PC-3 (cell line): ENCODE measurements around the gene CDK4. TPM values are rescaled to one million over a fixed set of nuclear protein-coding genes. Genes with fewer than 3 reads are reported as not detected.

Experiments used
- ATAC-seq: fragments of 200-7000 bp; cut with Tn5 transposase; 2 replicates; pipeline ENCODE4 v1.9.1; 2020; ENCODE audit warnings: mild to moderate bottlenecking, moderate library complexity
- BruUV-seq: library from RNA; stranded (reverse); fragments of 400-500 nt; replicated peaks from 2 replicates; lab custom pipeline; 2021; lab: Mats Ljungman, UMichigan
- CTCF ChIA-PET: fragments of 300-600 bp; sonication (Branson Sonifier 250); formaldehyde crosslinking; loops from one replicate; lab custom pipeline; 2022; ENCODE audit warnings: antibody characterized with exemption; lab: Charles Lee
- POLR2A ChIA-PET: fragments of 300-600 bp; sonication (Branson Sonifier 250); formaldehyde crosslinking; loops from one replicate; lab custom pipeline; 2022; ENCODE audit warnings: antibody characterized with exemption; ENCODE audit not compliant: unreplicated experiment; lab: Charles Lee
- DNase-seq: peaks from one replicate; pipeline ENCODE4 v3.0.0-alpha.2; 2015
- H2AFZ ChIP-seq: fragments of 300-600 bp; sonication (generic); 2 replicates; pipeline ENCODE4 v1.6.0; 2016; ENCODE audit warnings: antibody characterized with exemption, low read length
- H3F3A ChIP-seq: fragments of 300-600 bp; sonication (generic); one replicate; pipeline ENCODE4 v1.6.0; 2017; ENCODE audit warnings: antibody characterized with exemption, low read length, control low read depth, mild to moderate bottlenecking; ENCODE audit not compliant: unreplicated experiment
- H3K27ac ChIP-seq: fragments of 300-600 bp; sonication (generic); 2 replicates; pipeline ENCODE4 v1.5.1; 2016; ENCODE audit warnings: mild to moderate bottlenecking, low read length
- H3K27me3 ChIP-seq: fragments of 300-600 bp; sonication (generic); 2 replicates; pipeline ENCODE4 v1.6.1; 2016; ENCODE audit warnings: low read length, mixed read lengths
- H3K36me3 ChIP-seq: fragments of 300-600 bp; sonication (generic); 2 replicates; pipeline ENCODE4 v1.6.1; 2016; ENCODE audit warnings: low read depth, mixed run types, low read length, mixed read lengths
- H3K4me1 ChIP-seq: fragments of 300-600 bp; sonication (generic); 2 replicates; pipeline ENCODE4 v1.5.1; 2016; ENCODE audit warnings: low read length; ENCODE audit not compliant: insufficient read depth
- H3K4me2 ChIP-seq: fragments of 300-600 bp; sonication (generic); 2 replicates; pipeline ENCODE4 v1.6.0; 2016; ENCODE audit warnings: low read length
- H3K4me3 ChIP-seq: fragments of 300-600 bp; sonication (generic); 2 replicates; pipeline ENCODE4 v1.5.1; 2016; ENCODE audit warnings: mild to moderate bottlenecking, low read length, mixed read lengths
- H3K79me2 ChIP-seq: fragments of 300-600 bp; sonication (generic); 2 replicates; pipeline ENCODE4 v1.6.1; 2017; ENCODE audit warnings: low read length, mixed read lengths
- H3K9ac ChIP-seq: fragments of 300-600 bp; sonication (generic); 2 replicates; pipeline ENCODE4 v1.6.0; 2016; ENCODE audit warnings: mild to moderate bottlenecking, low read length
- H3K9me2 ChIP-seq: fragments of 300-600 bp; sonication (generic); replicated peaks from 2 replicates; pipeline ENCODE4 v1.6.1; 2016; ENCODE audit warnings: mixed run types, low read length, mixed read lengths
- H3K9me3 ChIP-seq: fragments of 300-600 bp; sonication (generic); 2 replicates; pipeline ENCODE4 v1.6.1; 2016; ENCODE audit warnings: low read length, mixed read lengths
- H4K20me1 ChIP-seq: fragments of 300-600 bp; sonication (generic); 2 replicates; pipeline ENCODE4 v1.6.1; 2016; ENCODE audit warnings: low read length, mixed read lengths
- CTCF ChIP-seq: fragments of 300-600 bp; sonication (generic); conservative IDR thresholded peaks from 2 replicates; pipeline ENCODE4 v1.5.1; 2017; ENCODE audit warnings: antibody characterized with exemption, low read depth, mild to moderate bottlenecking, low read length
- EZH2 ChIP-seq: fragments of 300-600 bp; sonication (generic); IDR thresholded peaks from one replicate; pipeline ENCODE4 v1.6.1; 2017; ENCODE audit warnings: antibody characterized with exemption, mild to moderate bottlenecking, low read length; ENCODE audit not compliant: unreplicated experiment
- EZH2phosphoT487 ChIP-seq: fragments of 300-600 bp; sonication (generic); IDR thresholded peaks from 2 replicates; pipeline ENCODE4 v1.6.1; 2018; ENCODE audit warnings: mild to moderate bottlenecking, antibody characterized with exemption, low read length, borderline replicate concordance
- intact Hi-C: fragments of 100-400 bp; cut with micrococcal nuclease; formaldehyde crosslinking; loops from 2 replicates; pipeline ENCODE4 v1.9.0; 2023
- total RNA-seq: library from RNA; depleted of rRNA; stranded (reverse); fragments of >200 nt; gene quantifications from 2 replicates; pipeline ENCODE4 v1.2.3, GENCODE V29; 2014

Gene CDK4
- total RNA-seq, 1 experiment from 2014 or later: 212 TPM

- POLR2A ChIA-PET: no interaction called here
Observed at GRCh38 chr12:57777911-57778310, 25.8 kb upstream of the CDK4 start.

GRCh38 chr12:57777367-57777766, 25.3 kb upstream of the CDK4 start:
- ChIA-PET CTCF (no interaction called here), POLR2A (no interaction called here)
- no peak overlapping the region for H3K4me2 ChIP-seq
- H3K36me3 ChIP-seq: no peaks in the 10 kb centered on the region
- ATAC-seq (no peak), DNase-seq (no peak)
- H3K9me2 ChIP-seq: no peaks in the 10 kb centered on the region
- no peaks in the 10 kb centered on the region for H4K20me1 ChIP-seq
- TF ChIP-seq EZH2 (no peak), CTCF (no peak), EZH2phosphoT487 (no peak)
- H2AFZ ChIP-seq: no peak overlapping the region
- no peaks in the 10 kb centered on the region for H3F3A ChIP-seq
- peaks cover 5% of the 10 kb centered on the region; the same call in 1 of the 2 replicates for H3K4me1 ChIP-seq
- intact Hi-C loops: no loop called here
- H3K27ac ChIP-seq: no peak overlapping the region
- H3K9ac ChIP-seq: no peak overlapping the region
- no peaks in the 10 kb centered on the region for H3K27me3 ChIP-seq
- H3K79me2 ChIP-seq: peaks cover 14% of the 10 kb centered on the region
- BruUV-seq: no TSS peak
- H3K9me3 ChIP-seq: no peaks in the 10 kb centered on the region
- H3K4me3 ChIP-seq: no peak overlapping the region

More at GRCh38 chr12:57777911-57778310, 25.8 kb upstream of the CDK4 start:
- no peak for DNase-seq
- H3K9me2 ChIP-seq: no peaks in the 10 kb centered on the region
- H3K36me3 ChIP-seq: no peaks in the 10 kb centered on the region
- no TSS peak for BruUV-seq
- H3F3A ChIP-seq: no peaks in the 10 kb centered on the region
- intact Hi-C loops: no loop called here
- no peak overlapping the region for H3K4me2 ChIP-seq
- CTCF ChIA-PET: no interaction called here
- H3K4me3 ChIP-seq: no peak overlapping the region
- no peaks in the 10 kb centered on the region for H3K9me3 ChIP-seq
- H3K79me2 ChIP-seq: peaks cover 13% of the 10 kb centered on the region
- H3K9ac ChIP-seq: no peak overlapping the region
- H3K27me3 ChIP-seq: no peaks in the 10 kb centered on the region
- TF ChIP-seq EZH2phosphoT487: no peak
- TF ChIP-seq EZH2: no peak
- no peak for TF ChIP-seq CTCF
- H2AFZ ChIP-seq: no peak overlapping the region
- H3K27ac ChIP-seq: no peak overlapping the region
- peaks cover 5% of the 10 kb centered on the region; the same call in 1 of the 2 replicates for H3K4me1 ChIP-seq
- H4K20me1 ChIP-seq: no peaks in the 10 kb centered on the region
- no peak for ATAC-seq

GRCh38 chr12:57776247-57776587, 24.1 kb upstream of the CDK4 start:
- Histone ChIP-seq H3K9me3 (no peaks in the 10 kb centered on the region), H4K20me1 (no peaks in the 10 kb centered on the region), H3K36me3 (no peaks in the 10 kb centered on the region), H3K9me2 (no peaks in the 10 kb centered on the region), H3K4me2 (no peak overlapping the region), H3K9ac (no peak overlapping the region), H3K27ac (no peak overlapping the region), H2AFZ (no peak overlapping the region), H3K4me1 (peaks cover 5% of the 10 kb centered on the region; the same call in 1 of the 2 replicates), H3K79me2 (peaks cover 18% of the 10 kb centered on the region), H3F3A (no peaks in the 10 kb centered on the region), H3K27me3 (no peaks in the 10 kb centered on the region), H3K4me3 (no peak overlapping the region)
- DNase-seq: no peak
- no peak for ATAC-seq
- BruUV-seq: no TSS peak
- POLR2A ChIA-PET: no interaction called here
- intact Hi-C loops: no loop called here
- TF ChIP-seq EZH2phosphoT487 (no peak), EZH2 (no peak), CTCF (no peak)
- CTCF ChIA-PET: no interaction called here
